ENCODE results near the gene BTBD6.

- TF ChIP-seq HOMEZ (CRISPR knock-in tag; IDR thresholded peaks at IDR 0.05) (no peak), CTCF (IDR thresholded peaks at IDR 0.05 in 2 of 3, conservative IDR thresholded peaks at IDR 0.05 in 1 of 3; ENCODE audit: insufficient read depth in 2 of 3, low read depth in 1 of 3, low read length in 3 of 3) (no peak), POLR2A (conservative IDR thresholded peaks at IDR 0.05) (no peak), NR2C2 (CRISPR knock-in tag; IDR thresholded peaks at IDR 0.05) (no peak), NR2C2 (tag; IDR thresholded peaks at IDR 0.05) (no peak), MAZ (CRISPR knock-in tag; conservative IDR thresholded peaks at IDR 0.05 in 1 of 2, IDR thresholded peaks at IDR 0.05 in 1 of 2) (no peak)
Measured at GRCh38 chr14:105247715-105248367, 492 bp upstream of the BTBD6 start.
